Karpas-422 (cell line): Measurements from ENCODE around the gene OTOGL. TPM values are rescaled to one million over a fixed set of nuclear protein-coding genes. Genes with fewer than 3 reads are reported as not detected.
"Not testable (repeated sequence)": the region's sequence is repeated elsewhere in the genome, so short reads cannot be mapped to it uniquely, and the experiment has no call there.

Experiments
- DNase-seq: peaks from one replicate; pipeline ENCODE4 v3.0.0-alpha.2; 2015
- H2AFZ ChIP-seq: fragments of 200-600 bp; sonication (generic); 2 replicates; pipeline ENCODE4 v1.6.1; 2014; ENCODE audit warnings: antibody characterized with exemption, low read length, mixed read lengths
- H3K27ac ChIP-seq: fragments of 200-600 bp; sonication (generic); 2 replicates; pipeline ENCODE4 v1.5.1; 2014; ENCODE audit warnings: mild to moderate bottlenecking, low read length, moderate library complexity
- H3K27me3 ChIP-seq: fragments of 200-600 bp; sonication (generic); 2 replicates; pipeline ENCODE4 v1.6.1; 2014; ENCODE audit warnings: low read length, mixed read lengths
- H3K36me3 ChIP-seq: fragments of 200-600 bp; sonication (generic); 2 replicates; pipeline ENCODE4 v1.6.1; 2014; ENCODE audit warnings: low read length, mixed read lengths; ENCODE audit not compliant: insufficient read depth
- H3K4me1 ChIP-seq: fragments of 200-600 bp; sonication (generic); 2 replicates; pipeline ENCODE4 v1.6.1; 2014; ENCODE audit warnings: mild to moderate bottlenecking, low read length, mixed read lengths
- H3K4me2 ChIP-seq: fragments of 200-600 bp; sonication (generic); 2 replicates; pipeline ENCODE4 v1.6.1; 2014; ENCODE audit warnings: low read length, low read depth, mild to moderate bottlenecking; ENCODE audit not compliant: poor library complexity, severe bottlenecking
- H3K4me3 ChIP-seq: fragments of 200-600 bp; sonication (generic); 2 replicates; pipeline ENCODE4 v1.5.1; 2014; ENCODE audit warnings: mild to moderate bottlenecking, antibody characterized with exemption, low read length, mixed read lengths
- H3K79me2 ChIP-seq: fragments of 200-600 bp; sonication (generic); 2 replicates; pipeline ENCODE4 v1.6.1; 2014; ENCODE audit warnings: mild to moderate bottlenecking, low read length, mixed read lengths
- H3K9ac ChIP-seq: fragments of 200-600 bp; sonication (generic); 2 replicates; pipeline ENCODE4 v1.6.0; 2014; ENCODE audit warnings: low read length
- H3K9me2 ChIP-seq: fragments of 200-600 bp; sonication (generic), shearing (Covaris generic); replicated peaks from 2 replicates; pipeline ENCODE4 v1.6.0; 2014; ENCODE audit warnings: mild to moderate bottlenecking, low read length, moderate library complexity; ENCODE audit not compliant: insufficient read depth
- H3K9me3 ChIP-seq: fragments of 300-700, 200-600 bp; sonication (generic); 2 replicates; pipeline ENCODE4 v1.6.1; 2014; ENCODE audit warnings: low read length, mixed read lengths
- H4K20me1 ChIP-seq: fragments of 200-600 bp; sonication (generic); 2 replicates; pipeline ENCODE4 v1.6.1; 2014; ENCODE audit warnings: mild to moderate bottlenecking, antibody characterized with exemption, low read length, low read depth; ENCODE audit not compliant: insufficient read depth
- total RNA-seq: library from RNA; depleted of rRNA; stranded (reverse); fragments of >200 nt; shearing (Covaris generic); gene quantifications from 2 replicates; pipeline ENCODE4 v1.2.3, GENCODE V29; 2014; ENCODE audit warnings: low replicate concordance

The OTOGL gene
- total RNA-seq, 1 experiment from 2014 or later, result not detected

- no peaks in the 10 kb centered on the region for H4K20me1 ChIP-seq
- H2AFZ ChIP-seq, result no peak overlapping the region
- no peak overlapping the region for H3K4me3 ChIP-seq
- H3K27ac ChIP-seq, result no peak overlapping the region
- no peak overlapping the region for H3K9ac ChIP-seq
- H3K4me1 ChIP-seq, result no peaks in the 10 kb centered on the region
- no peaks in the 10 kb centered on the region for H3K9me3 ChIP-seq
- H3K27me3 ChIP-seq, result no peaks in the 10 kb centered on the region
- no peaks in the 10 kb centered on the region for H3K36me3 ChIP-seq
- no peak overlapping the region for H3K4me2 ChIP-seq
- H3K79me2 ChIP-seq, result no peaks in the 10 kb centered on the region
- DNase-seq, result no peak
- H3K9me2 ChIP-seq, result no peaks in the 10 kb centered on the region
Observed at GRCh38 chr12:80205960-80206359, 106.6 kb downstream of the OTOGL start.

DNA sequence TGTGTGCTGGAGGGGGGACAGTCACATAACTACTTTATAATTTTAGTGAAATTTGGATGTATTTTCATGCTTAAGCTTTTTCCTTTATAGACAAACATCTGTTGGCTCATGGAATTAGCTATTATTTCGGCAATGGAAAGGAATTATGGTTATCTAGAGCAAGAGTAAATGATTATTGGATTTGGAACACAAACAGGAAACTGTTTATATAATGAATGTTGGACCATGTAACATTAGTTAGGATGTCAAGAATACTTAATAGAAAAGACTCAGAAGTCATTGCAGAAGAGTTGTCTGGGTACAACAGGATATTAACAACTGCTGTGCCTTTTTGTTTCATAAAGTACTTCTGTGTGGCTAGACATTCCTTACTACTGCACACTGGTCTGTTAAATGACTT is 108.7 kb downstream of the OTOGL start:
- Histone ChIP-seq H2AFZ (no peak overlapping the region), H3K9me2 (no peaks in the 10 kb centered on the region), H3K79me2 (no peaks in the 10 kb centered on the region), H3K36me3 (no peaks in the 10 kb centered on the region), H3K27me3 (no peaks in the 10 kb centered on the region), H3K4me3 (no peak overlapping the region), H3K9me3 (no peaks in the 10 kb centered on the region), H3K9ac (no peak overlapping the region), H4K20me1 (no peaks in the 10 kb centered on the region), H3K4me2 (no peak overlapping the region), H3K4me1 (no peaks in the 10 kb centered on the region), H3K27ac (no peak overlapping the region)
- DNase-seq, result no peak

DNA sequence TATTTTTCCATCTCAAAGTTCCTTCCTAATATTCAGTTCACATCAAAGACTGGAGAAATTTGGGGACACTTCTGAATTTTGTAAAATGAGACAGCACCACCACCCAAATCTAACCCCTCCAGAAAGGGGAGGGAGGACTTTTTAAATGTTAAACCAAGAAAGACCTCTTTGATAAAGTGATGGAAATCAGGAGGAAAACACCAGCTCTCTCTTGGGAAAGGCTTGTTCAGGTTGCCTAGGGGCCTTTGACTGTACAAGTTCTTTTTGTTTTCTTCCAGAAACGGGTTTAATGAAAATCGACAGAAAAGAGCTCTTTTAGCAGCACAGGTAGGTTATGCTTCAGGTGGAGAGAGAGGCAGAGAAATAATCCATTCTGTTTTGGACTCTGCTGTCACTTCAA is 112.3 kb downstream of the OTOGL start:
- Histone ChIP-seq H3K27me3 (no peaks in the 10 kb centered on the region), H3K27ac (no peak overlapping the region), H3K9me3 (no peaks in the 10 kb centered on the region), H2AFZ (no peak overlapping the region), H3K4me1 (no peaks in the 10 kb centered on the region), H3K36me3 (no peaks in the 10 kb centered on the region), H3K9me2 (no peaks in the 10 kb centered on the region), H3K79me2 (no peaks in the 10 kb centered on the region), H3K4me2 (no peak overlapping the region), H3K4me3 (no peak overlapping the region), H4K20me1 (no peaks in the 10 kb centered on the region), H3K9ac (no peak overlapping the region)
- DNase-seq, result no peak

GRCh38 chr12:80212938-80213645 is 113.8 kb downstream of the OTOGL start:
- Histone ChIP-seq H3K36me3 (no peaks in the 10 kb centered on the region), H3K4me1 (no peaks in the 10 kb centered on the region), H3K27ac (no peak overlapping the region), H3K79me2 (no peaks in the 10 kb centered on the region), H4K20me1 (no peaks in the 10 kb centered on the region), H3K4me2 (no peak overlapping the region), H3K9ac (no peak overlapping the region), H3K9me2 (no peaks in the 10 kb centered on the region), H3K27me3 (no peaks in the 10 kb centered on the region), H3K9me3 (no peaks in the 10 kb centered on the region), H2AFZ (no peak overlapping the region), H3K4me3 (no peak overlapping the region)
- DNase-seq, result no peak

DNA sequence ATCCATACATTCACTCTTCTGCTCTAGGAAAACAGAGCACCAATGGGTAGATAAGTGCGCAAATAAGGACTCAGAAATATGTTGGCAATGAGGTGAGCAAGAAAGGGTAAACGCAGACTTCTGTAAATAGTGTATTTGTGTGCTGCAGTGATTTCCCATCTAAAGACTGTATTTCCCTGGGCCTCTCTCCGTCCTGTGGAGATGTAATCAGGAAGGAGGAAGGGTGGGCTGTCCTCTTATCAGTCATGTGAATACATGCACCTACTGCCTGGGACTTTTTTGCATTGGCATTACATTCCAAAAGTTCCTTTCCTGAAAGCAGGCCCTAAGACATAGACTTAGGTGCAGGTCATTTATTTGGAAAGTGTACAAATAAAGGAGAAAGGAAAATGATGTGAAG is 114.5 kb downstream of the OTOGL start:
- no peaks in the 10 kb centered on the region for H3K36me3 ChIP-seq
- H3K4me1 ChIP-seq, result no peaks in the 10 kb centered on the region

DNA sequence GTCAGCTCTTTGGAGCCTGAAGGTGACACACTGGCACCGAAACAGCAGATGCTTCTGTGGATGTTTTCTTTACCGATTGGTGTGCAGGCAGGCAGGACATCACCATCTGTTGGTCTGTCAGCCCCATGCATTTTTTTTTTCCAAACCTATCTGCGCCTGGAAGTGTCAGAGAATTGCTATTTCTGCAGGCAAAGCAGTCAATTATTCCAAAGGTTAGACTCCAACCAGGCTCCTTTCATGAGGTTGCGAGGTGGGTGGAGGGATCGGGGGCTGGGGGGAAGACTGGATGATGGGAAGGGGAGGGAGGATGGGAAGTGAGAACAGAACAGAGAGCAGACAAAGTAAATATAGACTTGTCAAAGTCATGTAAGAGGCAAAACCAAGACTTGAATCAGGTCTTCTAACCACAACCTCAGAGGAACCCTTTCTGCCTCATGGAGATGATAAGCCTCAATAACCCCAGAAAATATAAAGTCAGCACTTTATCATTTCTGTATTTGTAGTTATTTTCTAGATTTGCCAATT is 117.7 kb downstream of the OTOGL start:
- Histone ChIP-seq H3K36me3 (no peaks in the 10 kb centered on the region), H3K4me1 (no peaks in the 10 kb centered on the region), H3K27ac (no peak overlapping the region), H2AFZ (no peak overlapping the region), H3K4me2 (no peak overlapping the region), H3K9ac (no peak overlapping the region), H3K4me3 (no peak overlapping the region), H3K79me2 (no peaks in the 10 kb centered on the region), H3K9me2 (no peaks in the 10 kb centered on the region), H4K20me1 (no peaks in the 10 kb centered on the region), H3K9me3 (no peaks in the 10 kb centered on the region), H3K27me3 (no peaks in the 10 kb centered on the region)
- DNase-seq, result no peak

More for the DNA sequence above, 114.5 kb downstream of the OTOGL start:
- Histone ChIP-seq H3K9ac (no peak overlapping the region), H3K27ac (no peak overlapping the region), H2AFZ (no peak overlapping the region), H3K4me3 (no peak overlapping the region), H3K9me2 (no peaks in the 10 kb centered on the region), H4K20me1 (no peaks in the 10 kb centered on the region), H3K4me2 (no peak overlapping the region), H3K79me2 (no peaks in the 10 kb centered on the region), H3K27me3 (no peaks in the 10 kb centered on the region), H3K9me3 (no peaks in the 10 kb centered on the region)
- DNase-seq, result no peak

- not testable (repeated sequence) for H3K9ac ChIP-seq
Observed at GRCh38 chr12:80218925-80219324, 119.6 kb downstream of the OTOGL start.

DNA sequence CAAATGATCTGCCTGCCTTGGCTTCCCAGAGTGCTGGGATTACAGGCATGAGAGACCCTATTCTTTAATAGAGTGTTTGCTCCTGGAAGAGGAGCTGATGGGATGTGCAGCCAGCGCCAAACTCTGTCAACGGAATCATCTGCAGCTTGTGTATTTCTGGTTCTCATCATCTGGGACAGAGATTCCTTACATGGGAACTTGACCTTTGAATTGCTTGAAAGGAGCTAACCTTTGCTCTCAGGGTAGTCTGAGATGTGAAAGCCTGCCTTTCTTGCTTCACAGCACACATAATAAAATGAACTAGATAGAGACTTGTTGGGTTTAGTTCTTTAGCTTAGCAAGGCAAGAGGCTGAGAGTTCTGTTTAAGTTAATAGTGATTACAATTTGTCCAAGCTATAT is 120.0 kb downstream of the OTOGL start:
- Histone ChIP-seq H3K36me3 (no peaks in the 10 kb centered on the region), H2AFZ (no peak overlapping the region), H3K27ac (no peak overlapping the region), H3K27me3 (no peaks in the 10 kb centered on the region), H3K4me3 (no peak overlapping the region), H4K20me1 (no peaks in the 10 kb centered on the region), H3K9ac (no peak overlapping the region), H3K9me2 (no peaks in the 10 kb centered on the region), H3K9me3 (no peaks in the 10 kb centered on the region), H3K79me2 (no peaks in the 10 kb centered on the region), H3K4me1 (no peaks in the 10 kb centered on the region), H3K4me2 (no peak overlapping the region)
- DNase-seq, result no peak

More at GRCh38 chr12:80218925-80219324, 119.6 kb downstream of the OTOGL start:
- not testable (repeated sequence) for H3K36me3 ChIP-seq, H3K4me1 ChIP-seq, H3K4me3 ChIP-seq, DNase-seq, H4K20me1 ChIP-seq, H3K27ac ChIP-seq, H3K79me2 ChIP-seq, H3K9me3 ChIP-seq, H3K9me2 ChIP-seq, H2AFZ ChIP-seq, H3K27me3 ChIP-seq, H3K4me2 ChIP-seq
